OCI-LY3 (cell line): ENCODE data around the gene TPP1.

Source experiments
- EZH2phosphoT487 ChIP-seq: fragments of 200-600 bp; shearing (Covaris generic); IDR thresholded peaks from 2 replicates; pipeline ENCODE4 v1.6.1; 2018; ENCODE audit warnings: antibody characterized with exemption, mixed run types, low read depth
- TF ChIP-seq, protein P1 (sequence below): fragments of 200-600, 300-600 bp; sonication (generic); IDR thresholded peaks from 2 replicates; pipeline ENCODE4 v1.5.1; 2014; ENCODE audit warnings: antibody characterized with exemption, low read length, low read depth

DNA sequence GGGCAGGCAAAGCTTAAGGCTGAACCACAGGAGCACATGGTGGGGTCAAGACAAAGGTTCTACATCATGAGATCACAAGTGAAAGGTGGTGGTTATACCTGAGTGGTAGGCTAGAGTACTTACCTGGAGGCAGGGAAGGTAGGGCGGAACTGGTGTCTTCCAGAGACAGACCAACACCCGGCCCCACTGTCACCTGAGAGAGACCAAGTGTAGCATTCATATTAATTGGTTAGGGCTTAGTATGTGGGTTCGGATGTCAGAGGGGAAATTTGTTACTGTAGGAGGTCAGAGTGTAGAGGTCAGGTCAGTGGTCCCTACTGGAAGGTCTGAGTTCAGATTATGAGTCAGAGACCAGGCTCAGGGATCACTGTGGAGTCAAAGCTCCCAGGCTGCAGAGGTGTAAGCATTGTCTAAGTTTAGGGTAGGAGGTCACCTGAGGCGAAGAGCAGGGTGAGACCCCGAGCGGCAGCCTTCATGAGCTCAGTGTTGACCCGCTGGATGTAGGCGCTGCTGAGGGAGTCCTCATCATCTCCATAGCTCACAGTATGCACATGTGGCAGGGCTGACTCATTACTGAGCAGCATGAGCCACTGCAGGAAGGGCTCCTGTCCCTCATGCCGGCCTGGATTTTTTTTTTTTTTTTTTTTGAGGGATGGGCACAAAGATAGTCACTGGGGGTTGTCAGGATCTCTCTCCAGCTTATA, 3.2 kb downstream of the TPP1 start:
- TF ChIP-seq, protein P1, sequence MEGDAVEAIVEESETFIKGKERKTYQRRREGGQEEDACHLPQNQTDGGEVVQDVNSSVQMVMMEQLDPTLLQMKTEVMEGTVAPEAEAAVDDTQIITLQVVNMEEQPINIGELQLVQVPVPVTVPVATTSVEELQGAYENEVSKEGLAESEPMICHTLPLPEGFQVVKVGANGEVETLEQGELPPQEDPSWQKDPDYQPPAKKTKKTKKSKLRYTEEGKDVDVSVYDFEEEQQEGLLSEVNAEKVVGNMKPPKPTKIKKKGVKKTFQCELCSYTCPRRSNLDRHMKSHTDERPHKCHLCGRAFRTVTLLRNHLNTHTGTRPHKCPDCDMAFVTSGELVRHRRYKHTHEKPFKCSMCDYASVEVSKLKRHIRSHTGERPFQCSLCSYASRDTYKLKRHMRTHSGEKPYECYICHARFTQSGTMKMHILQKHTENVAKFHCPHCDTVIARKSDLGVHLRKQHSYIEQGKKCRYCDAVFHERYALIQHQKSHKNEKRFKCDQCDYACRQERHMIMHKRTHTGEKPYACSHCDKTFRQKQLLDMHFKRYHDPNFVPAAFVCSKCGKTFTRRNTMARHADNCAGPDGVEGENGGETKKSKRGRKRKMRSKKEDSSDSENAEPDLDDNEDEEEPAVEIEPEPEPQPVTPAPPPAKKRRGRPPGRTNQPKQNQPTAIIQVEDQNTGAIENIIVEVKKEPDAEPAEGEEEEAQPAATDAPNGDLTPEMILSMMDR = no peak
- TF ChIP-seq EZH2phosphoT487 = no peak
